ENCODE results near the gene ABHD15. TPM values are rescaled to one million over a fixed set of nuclear protein-coding genes. Genes with fewer than 3 reads are reported as not detected.
A peak's percentile ranks its signal among the peaks of the same experiment; 100 is the strongest.

Gene ABHD15
- total RNA-seq, 2 donors from 2014 or later, result 9.2 to 11.9 TPM

DNA sequence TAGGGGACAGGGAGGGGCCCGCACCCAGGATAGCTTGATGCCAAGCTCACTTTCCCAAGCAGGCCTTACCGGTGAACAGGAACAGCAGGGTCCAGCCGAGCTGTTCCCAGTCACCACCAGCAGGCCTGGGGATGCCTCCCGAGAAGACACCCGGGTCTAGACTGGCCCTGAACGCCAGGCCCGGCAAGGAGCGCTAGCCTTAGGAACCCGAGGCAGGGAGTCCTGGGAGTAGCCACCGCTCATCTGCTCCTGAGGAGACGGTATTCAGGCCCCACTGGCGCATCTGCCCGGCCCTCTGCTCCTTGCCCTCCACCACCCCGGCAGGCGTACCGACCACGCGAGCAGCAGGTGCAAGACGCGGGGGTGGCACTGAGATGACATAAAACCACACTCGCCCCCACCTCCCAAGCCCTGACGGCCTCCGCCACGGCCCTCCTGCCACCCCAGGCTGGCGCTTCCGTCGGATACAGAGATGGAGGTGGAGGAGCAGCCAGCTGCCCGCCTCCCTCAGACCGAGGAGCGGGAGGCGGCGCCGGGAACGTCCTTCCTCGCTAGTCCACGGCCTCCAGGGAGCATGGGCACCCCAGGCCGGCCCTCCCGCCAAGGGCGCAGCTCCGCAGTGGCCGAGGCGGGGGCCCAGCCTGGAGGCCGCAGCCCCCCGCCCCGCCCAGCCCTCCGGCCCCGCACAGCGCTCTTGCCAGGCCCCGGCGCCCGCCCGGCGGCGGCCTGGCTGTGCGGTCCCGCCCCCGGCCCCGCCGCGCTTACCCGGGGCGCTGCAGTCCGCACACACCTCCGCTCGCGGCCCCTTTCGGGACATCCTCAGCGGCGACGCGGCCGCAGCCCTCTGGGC lies 21.9 kb upstream of the ABHD15 start:
- 0 to 1% methylated on average over 2 to 57 of the region's 72 CpGs for WGBS, 2 donors
- Histone ChIP-seq H3K4me1 (peaks cover 55% of the 10 kb centered on the region), H3K9me3 (no peaks in the 10 kb centered on the region), H3K27ac (peak overlapping the region; percentile 29 to 78 (median 56)), H3K4me3 (peak overlapping the region; percentile 65 to 74), H3K27me3 (no peaks in the 10 kb centered on the region), H3K36me3 (replicated peaks in 1 of 2; ENCODE audit: insufficient read depth in 1 of 2, low read depth in 2 of 2) (no peaks in the 10 kb centered on the region)
- peak in 3 of 4 donors; percentile 38 to 48 (median 39) for DNase-seq
- intact Hi-C loops (cut with DNase I), result no loop called here
- no peak for TF ChIP-seq POLR2A (IDR thresholded peaks at IDR 0.05)
- TF ChIP-seq, protein P1, sequence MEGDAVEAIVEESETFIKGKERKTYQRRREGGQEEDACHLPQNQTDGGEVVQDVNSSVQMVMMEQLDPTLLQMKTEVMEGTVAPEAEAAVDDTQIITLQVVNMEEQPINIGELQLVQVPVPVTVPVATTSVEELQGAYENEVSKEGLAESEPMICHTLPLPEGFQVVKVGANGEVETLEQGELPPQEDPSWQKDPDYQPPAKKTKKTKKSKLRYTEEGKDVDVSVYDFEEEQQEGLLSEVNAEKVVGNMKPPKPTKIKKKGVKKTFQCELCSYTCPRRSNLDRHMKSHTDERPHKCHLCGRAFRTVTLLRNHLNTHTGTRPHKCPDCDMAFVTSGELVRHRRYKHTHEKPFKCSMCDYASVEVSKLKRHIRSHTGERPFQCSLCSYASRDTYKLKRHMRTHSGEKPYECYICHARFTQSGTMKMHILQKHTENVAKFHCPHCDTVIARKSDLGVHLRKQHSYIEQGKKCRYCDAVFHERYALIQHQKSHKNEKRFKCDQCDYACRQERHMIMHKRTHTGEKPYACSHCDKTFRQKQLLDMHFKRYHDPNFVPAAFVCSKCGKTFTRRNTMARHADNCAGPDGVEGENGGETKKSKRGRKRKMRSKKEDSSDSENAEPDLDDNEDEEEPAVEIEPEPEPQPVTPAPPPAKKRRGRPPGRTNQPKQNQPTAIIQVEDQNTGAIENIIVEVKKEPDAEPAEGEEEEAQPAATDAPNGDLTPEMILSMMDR (IDR thresholded peaks at IDR 0.05), result no peak
- peak; percentile 24 for ATAC-seq

DNA sequence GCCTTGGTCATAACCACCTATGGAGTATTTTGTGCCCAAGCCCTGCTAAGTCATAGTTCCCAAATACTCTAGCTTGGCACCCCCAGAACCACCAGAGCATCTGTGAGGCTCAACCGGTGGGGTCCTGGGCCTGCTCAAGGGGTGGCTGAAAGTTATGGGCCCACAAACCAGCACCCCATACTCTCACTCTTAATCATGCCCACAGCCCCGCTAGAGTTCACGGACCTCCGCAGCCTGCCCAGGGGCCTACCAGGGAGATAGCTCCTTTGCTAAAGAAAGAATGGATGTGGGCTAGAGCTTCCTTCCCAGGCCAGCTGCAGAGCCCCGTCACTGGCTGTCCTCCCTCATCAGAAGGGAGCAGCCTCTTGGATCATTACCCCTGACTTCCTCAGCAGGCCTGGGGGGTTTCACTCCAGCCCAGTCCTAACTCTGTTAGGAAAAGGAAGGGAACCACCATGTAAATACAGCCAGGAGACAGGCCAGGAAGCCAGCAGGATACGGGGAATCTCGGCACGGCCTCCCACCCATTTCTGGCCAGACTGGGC lies 21.3 kb upstream of the ABHD15 start:
- intact Hi-C loops (cut with DNase I), result no loop called here
- WGBS, 2 donors, result 13 to 34% methylated on average over 3 to 8 of the region's 8 CpGs
- ATAC-seq, result no peak

DNA sequence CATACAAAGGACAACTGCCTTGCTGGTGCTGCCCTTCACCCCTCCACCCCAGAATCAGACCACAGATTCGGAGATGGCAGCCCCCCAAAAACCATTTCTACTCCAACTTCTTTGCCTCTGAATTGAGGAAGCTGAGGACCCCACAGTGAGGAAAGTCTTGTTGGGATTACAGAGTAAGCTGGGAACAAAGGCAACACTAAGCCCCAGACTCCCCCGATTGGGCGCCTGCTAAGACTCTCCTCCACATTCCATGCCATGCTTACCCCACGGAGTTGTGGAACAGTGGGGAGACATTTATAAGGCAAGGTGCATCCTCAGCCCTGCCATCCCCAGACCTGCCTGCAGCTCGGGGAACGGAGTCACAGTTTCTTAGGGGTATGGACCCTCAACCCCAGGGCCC lies 20.8 kb upstream of the ABHD15 start:
- 84 to 92% methylated on average over 6 of the region's 6 CpGs for WGBS, 2 donors
- Histone ChIP-seq H3K4me3 (no peak overlapping the region), H3K36me3 (replicated peaks in 1 of 2; ENCODE audit: insufficient read depth in 1 of 2, low read depth in 2 of 2) (no peaks in the 10 kb centered on the region), H3K27ac (no peak overlapping the region), H3K4me1 (peaks cover 48% of the 10 kb centered on the region), H3K27me3 (no peaks in the 10 kb centered on the region), H3K9me3 (no peaks in the 10 kb centered on the region)
- no peak for DNase-seq
- ATAC-seq, result no peak
- intact Hi-C loops (cut with DNase I), result no loop called here
- TF ChIP-seq POLR2A (IDR thresholded peaks at IDR 0.05), result no peak
- TF ChIP-seq, protein P1 (IDR thresholded peaks at IDR 0.05), result no peak

More for the DNA sequence above, 21.3 kb upstream of the ABHD15 start:
- Histone ChIP-seq H3K4me1 (peaks cover 51% of the 10 kb centered on the region), H3K36me3 (replicated peaks in 1 of 2; ENCODE audit: insufficient read depth in 1 of 2, low read depth in 2 of 2) (no peaks in the 10 kb centered on the region), H3K9me3 (no peaks in the 10 kb centered on the region), H3K27me3 (no peaks in the 10 kb centered on the region), H3K4me3 (no peak overlapping the region), H3K27ac (peak overlapping the region; percentile 29 to 78 (median 56))
- DNase-seq, result no peak
- no peak for TF ChIP-seq POLR2A (IDR thresholded peaks at IDR 0.05)
- TF ChIP-seq, protein P1 (IDR thresholded peaks at IDR 0.05), result no peak

DNA sequence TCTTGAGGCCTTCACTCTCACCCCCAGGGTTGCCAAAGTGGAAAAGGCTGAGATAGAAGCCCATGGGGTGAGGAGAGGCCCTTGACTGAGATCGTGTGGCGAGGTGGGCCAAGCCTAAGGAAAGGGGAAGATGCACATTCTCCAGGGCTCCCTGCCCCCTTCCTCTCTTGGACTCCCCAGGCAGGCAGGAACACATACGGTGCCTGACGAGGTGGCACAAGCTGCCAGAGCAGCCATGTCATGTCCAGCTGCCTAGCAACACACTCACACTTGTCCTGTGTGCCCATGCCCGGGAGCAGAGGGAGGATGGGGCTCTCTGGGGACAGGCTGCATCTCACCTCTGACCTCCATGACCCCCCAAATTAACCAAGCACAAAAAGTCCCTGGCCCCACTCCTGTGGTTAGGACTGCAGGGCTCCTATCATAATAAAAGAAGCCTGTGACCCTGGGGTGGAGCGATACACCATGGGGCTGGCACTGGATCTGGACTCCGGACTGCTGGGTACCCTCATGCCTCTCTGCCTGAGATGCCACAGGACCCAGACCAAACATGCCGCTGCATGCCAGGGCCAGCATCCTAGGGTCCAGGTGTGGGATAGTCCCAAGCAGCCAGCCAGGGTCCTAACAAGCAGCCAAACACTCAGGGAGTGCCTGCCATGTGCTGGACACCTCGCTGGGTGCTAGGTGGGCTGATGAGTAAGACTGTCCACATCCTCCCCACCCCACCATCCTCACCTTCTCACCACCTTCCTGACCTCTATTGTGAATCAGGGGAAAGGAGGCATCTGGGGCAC lies 20.0 kb upstream of the ABHD15 start:
- intact Hi-C loops (cut with DNase I), result no loop called here
- ATAC-seq (no peak), DNase-seq (peak in 1 of 4 donors; percentile 15)
- 77 to 88% methylated on average over 4 to 9 of the region's 9 CpGs for WGBS, 2 donors
- Histone ChIP-seq H3K4me3 (no peak overlapping the region), H3K9me3 (no peaks in the 10 kb centered on the region), H3K36me3 (replicated peaks in 1 of 2; ENCODE audit: insufficient read depth in 1 of 2, low read depth in 2 of 2) (no peaks in the 10 kb centered on the region), H3K27me3 (no peaks in the 10 kb centered on the region), H3K27ac (peak overlapping the region in 1 of 4 donors; percentile 1), H3K4me1 (peaks cover 41% of the 10 kb centered on the region)
- TF ChIP-seq POLR2A (IDR thresholded peaks at IDR 0.05), result no peak
- TF ChIP-seq, protein P1 (IDR thresholded peaks at IDR 0.05), result no peak
